PC-9 (cell line): ENCODE results near the gene PDE1C. TPM values are rescaled to one million over a fixed set of nuclear protein-coding genes. Genes with fewer than 3 reads are reported as not detected.

ENCODE experiments used
- BruUV-seq: library from RNA; stranded (reverse); fragments of 400-500 nt; replicated peaks from 2 replicates; lab custom pipeline; 2021; lab: Mats Ljungman, UMichigan
- CTCF ChIA-PET: fragments of 300-600 bp; sonication (Branson Sonifier 250); formaldehyde crosslinking; loops from one replicate; lab custom pipeline; 2022; ENCODE audit warnings: antibody characterized with exemption; lab: Charles Lee
- POLR2A ChIA-PET: fragments of 300-600 bp; sonication (Branson Sonifier 250); formaldehyde crosslinking; loops from one replicate; lab custom pipeline; 2022; ENCODE audit warnings: antibody characterized with exemption; ENCODE audit not compliant: unreplicated experiment; lab: Charles Lee
- DNase-seq, 2 experiments: peaks; one replicate each; pipeline versions ENCODE4 v3.0.0 to v3.0.0-alpha.2; 2015 to 2022; ENCODE audit warnings: mixed read lengths in 1 of 2
- H2AFZ ChIP-seq: fragments of 200-600 bp; sonication (generic); 2 replicates; pipeline ENCODE4 v1.8.1; 2017; ENCODE audit warnings: antibody characterized with exemption
- H3F3A ChIP-seq: fragments of 200-600 bp; sonication (generic); 2 replicates; pipeline ENCODE4 v1.8.1; 2017; ENCODE audit warnings: antibody characterized with exemption, mild to moderate bottlenecking, low read depth; ENCODE audit not compliant: insufficient read depth
- H3K27ac ChIP-seq: fragments of 200-600 bp; sonication (generic); 2 replicates; pipeline ENCODE4 v1.6.1; 2016; ENCODE audit warnings: mixed run types
- H3K27me3 ChIP-seq: fragments of 200-600 bp; sonication (generic); 2 replicates; pipeline ENCODE4 v1.6.1; 2016; ENCODE audit warnings: low read depth, mixed run types; ENCODE audit not compliant: insufficient read depth
- H3K36me3 ChIP-seq: fragments of 200-600 bp; sonication (generic); 2 replicates; pipeline ENCODE4 v1.6.1; 2016; ENCODE audit warnings: low read depth, mixed run types
- H3K4me1 ChIP-seq: fragments of 200-600 bp; sonication (generic); replicated peaks from 2 replicates; pipeline ENCODE4 v1.6.1; 2016; ENCODE audit warnings: mixed run types; ENCODE audit not compliant: insufficient read depth
- H3K4me2 ChIP-seq: fragments of 200-600 bp; sonication (generic); 2 replicates; pipeline ENCODE4 v1.6.1; 2017; ENCODE audit warnings: mixed run types
- H3K4me3 ChIP-seq: fragments of 200-600 bp; sonication (generic); 2 replicates; pipeline ENCODE4 v1.6.1; 2016; ENCODE audit warnings: mixed run types
- H3K79me2 ChIP-seq: fragments of 200-600 bp; sonication (generic); 2 replicates; pipeline ENCODE4 v1.6.1; 2017; ENCODE audit warnings: low read depth, mixed run types
- H3K9me2 ChIP-seq: fragments of 200-600 bp; sonication (generic); 2 replicates; pipeline ENCODE4 v1.8.1; 2017; ENCODE audit warnings: mild to moderate bottlenecking; ENCODE audit not compliant: insufficient read depth
- H3K9me3 ChIP-seq: fragments of 200-600 bp; sonication (generic); 2 replicates; pipeline ENCODE4 v1.8.1; 2016; ENCODE audit warnings: low read depth; ENCODE audit not compliant: insufficient read depth
- H4K20me1 ChIP-seq: fragments of 200-600 bp; sonication (generic); 2 replicates; pipeline ENCODE4 v1.8.1; 2017; ENCODE audit not compliant: insufficient read depth
- CTCF ChIP-seq: fragments of 200-600 bp; sonication (generic); conservative IDR thresholded peaks from 2 replicates; pipeline ENCODE4 v1.6.1; 2017; ENCODE audit warnings: mixed run types, antibody characterized with exemption, mild to moderate bottlenecking, moderate library complexity
- EZH2 ChIP-seq: fragments of 200-600 bp; sonication (generic); IDR thresholded peaks from 2 replicates; pipeline ENCODE4 v1.8.0; 2017; ENCODE audit warnings: antibody characterized with exemption, low read depth
- intact Hi-C: fragments of 100-400 bp; cut with micrococcal nuclease; formaldehyde crosslinking; loops from one replicate; pipeline ENCODE4 v1.10.0; 2022; ENCODE audit not compliant: unreplicated experiment
- total RNA-seq: library from RNA; stranded (reverse); gene quantifications from 2 replicates; pipeline ENCODE4 v1.2.3, GENCODE V29; 2021

PDE1C gene
- total RNA-seq, 1 experiment from 2014 or later, result 1.7 TPM

- CTCF ChIA-PET, result no interaction called here
- no peaks in the 10 kb centered on the region for H3K27me3 ChIP-seq
These were observed 46.2 kb upstream of the PDE1C start for GRCh38 chr7:32116436-32116835.

GRCh38 chr7:32115831-32116230 is 45.6 kb upstream of the PDE1C start:
- no TSS peak for BruUV-seq
- Histone ChIP-seq H3K9me3 (no peaks in the 10 kb centered on the region), H3F3A (no peaks in the 10 kb centered on the region), H3K79me2 (no peaks in the 10 kb centered on the region), H4K20me1 (no peaks in the 10 kb centered on the region), H3K27ac (no peak overlapping the region), H3K4me3 (no peak overlapping the region), H3K4me1 (no peaks in the 10 kb centered on the region), H2AFZ (no peak overlapping the region), H3K4me2 (no peak overlapping the region), H3K9me2 (no peaks in the 10 kb centered on the region), H3K36me3 (no peaks in the 10 kb centered on the region), H3K27me3 (no peaks in the 10 kb centered on the region)
- CTCF ChIA-PET, result no interaction called here
- no peak for DNase-seq
- POLR2A ChIA-PET, result no interaction called here
- intact Hi-C loops, result no loop called here
- TF ChIP-seq CTCF, result no peak

More at GRCh38 chr7:32116436-32116835, 46.2 kb upstream of the PDE1C start:
- Histone ChIP-seq H3K4me1 (no peaks in the 10 kb centered on the region), H3K4me3 (no peak overlapping the region), H3K9me3 (no peaks in the 10 kb centered on the region), H3K27ac (no peak overlapping the region), H4K20me1 (no peaks in the 10 kb centered on the region), H3K9me2 (no peaks in the 10 kb centered on the region), H3K36me3 (no peaks in the 10 kb centered on the region), H3F3A (no peaks in the 10 kb centered on the region), H2AFZ (no peak overlapping the region), H3K4me2 (no peak overlapping the region), H3K79me2 (no peaks in the 10 kb centered on the region)
- TF ChIP-seq EZH2, result no peak
- intact Hi-C loops, result no loop called here
- POLR2A ChIA-PET, result no interaction called here
- no peak for DNase-seq
- no TSS peak for BruUV-seq

GRCh38 chr7:32108651-32109050 is 38.4 kb upstream of the PDE1C start:
- H3K36me3 ChIP-seq, result no peaks in the 10 kb centered on the region
- no peaks in the 10 kb centered on the region for H3K9me2 ChIP-seq
- no peak overlapping the region for H2AFZ ChIP-seq
- no peak overlapping the region for H3K4me2 ChIP-seq
- BruUV-seq, result no TSS peak
- ChIA-PET CTCF (no interaction called here), POLR2A (no interaction called here)
- H3K4me1 ChIP-seq, result no peaks in the 10 kb centered on the region
- no peaks in the 10 kb centered on the region for H3K27me3 ChIP-seq
- no peak for DNase-seq
- intact Hi-C loops, result no loop called here
- no peaks in the 10 kb centered on the region for H3K9me3 ChIP-seq
- H3F3A ChIP-seq, result no peaks in the 10 kb centered on the region
- no peaks in the 10 kb centered on the region for H3K79me2 ChIP-seq
- H4K20me1 ChIP-seq, result no peaks in the 10 kb centered on the region
- H3K27ac ChIP-seq, result no peak overlapping the region
- no peak for TF ChIP-seq EZH2
- no peak overlapping the region for H3K4me3 ChIP-seq

GRCh38 chr7:32104766-32105165 is 34.6 kb upstream of the PDE1C start:
- Histone ChIP-seq H3K4me1 (no peaks in the 10 kb centered on the region), H3K79me2 (no peaks in the 10 kb centered on the region), H3K4me3 (no peak overlapping the region), H3K27me3 (no peaks in the 10 kb centered on the region), H3K9me2 (no peaks in the 10 kb centered on the region), H3F3A (no peaks in the 10 kb centered on the region), H3K4me2 (no peak overlapping the region), H4K20me1 (no peaks in the 10 kb centered on the region), H3K36me3 (no peaks in the 10 kb centered on the region), H3K27ac (no peak overlapping the region), H2AFZ (no peak overlapping the region), H3K9me3 (no peaks in the 10 kb centered on the region)
- no peak for TF ChIP-seq CTCF
- POLR2A ChIA-PET, result no interaction called here
- no TSS peak for BruUV-seq
- DNase-seq, result no peak
- intact Hi-C loops, result no loop called here
- CTCF ChIA-PET, result no interaction called here
